ENCODE measurements around the gene MUC5B. TPM values are rescaled to one million over a fixed set of nuclear protein-coding genes. Genes with fewer than 3 reads are reported as not detected.

Gene MUC5B
- total and polyA plus RNA-seq, 5 donors from 2014 or later, result not detected

DNA sequence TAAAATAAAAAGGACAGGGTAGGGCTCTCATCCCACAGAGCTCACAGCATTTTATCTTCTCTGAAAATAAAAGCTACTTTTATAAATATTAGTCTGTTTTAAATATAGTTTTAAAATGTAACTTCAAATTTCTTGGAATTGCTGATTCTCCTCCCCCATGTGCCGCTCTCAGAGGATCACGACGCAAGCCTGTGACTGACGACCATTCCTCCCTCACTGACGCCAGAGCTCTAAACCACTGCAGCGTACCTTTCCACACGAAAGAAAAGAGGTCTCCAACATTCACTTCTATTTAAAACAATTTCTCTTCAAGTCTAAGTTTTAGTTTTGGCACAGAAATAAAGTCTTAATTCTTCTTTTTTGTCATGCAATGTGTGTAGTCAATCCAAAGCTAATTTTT is 77.3 kb downstream of the MUC5B start:
- H3K36me3 ChIP-seq (ENCODE audit: control insufficient read depth, insufficient read depth, low read length), result peaks cover 15% of the 10 kb centered on the region
- H3K4me1 ChIP-seq (ENCODE audit: control insufficient read depth, insufficient read depth, low read length, poor library complexity, severe bottlenecking), result no peaks in the 10 kb centered on the region
- no peak overlapping the region for H3K27ac Mint-ChIP-seq
- H3K36me3 Mint-ChIP-seq, result peaks cover 9% of the 10 kb centered on the region
- H3K4me3 Mint-ChIP-seq, result no peak overlapping the region
- ATAC-seq (ENCODE audit: low read depth in 2 of 2) (no peak), DNase-seq (no peak)
- H3K4me3 ChIP-seq (ENCODE audit: low read depth, low read length), result no peak overlapping the region
- peaks cover 0 to 1% (median 0%) of the 10 kb centered on the region in 7 donors for H3K9me3 Mint-ChIP-seq
- H3K9me3 ChIP-seq (ENCODE audit: control insufficient read depth in 2 of 2, low read length in 2 of 2), result no peaks in the 10 kb centered on the region
- peaks cover 7 to 37% (median 13%) of the 10 kb centered on the region in 4 donors for H3K4me1 Mint-ChIP-seq
- H3K27me3 ChIP-seq (ENCODE audit: control insufficient read depth, insufficient read depth, low read length), result no peaks in the 10 kb centered on the region
- H3K27ac ChIP-seq (ENCODE audit: insufficient read depth, low read length, poor library complexity, severe bottlenecking), result no peak overlapping the region
- H3K27me3 Mint-ChIP-seq, result no peaks in the 10 kb centered on the region

DNA sequence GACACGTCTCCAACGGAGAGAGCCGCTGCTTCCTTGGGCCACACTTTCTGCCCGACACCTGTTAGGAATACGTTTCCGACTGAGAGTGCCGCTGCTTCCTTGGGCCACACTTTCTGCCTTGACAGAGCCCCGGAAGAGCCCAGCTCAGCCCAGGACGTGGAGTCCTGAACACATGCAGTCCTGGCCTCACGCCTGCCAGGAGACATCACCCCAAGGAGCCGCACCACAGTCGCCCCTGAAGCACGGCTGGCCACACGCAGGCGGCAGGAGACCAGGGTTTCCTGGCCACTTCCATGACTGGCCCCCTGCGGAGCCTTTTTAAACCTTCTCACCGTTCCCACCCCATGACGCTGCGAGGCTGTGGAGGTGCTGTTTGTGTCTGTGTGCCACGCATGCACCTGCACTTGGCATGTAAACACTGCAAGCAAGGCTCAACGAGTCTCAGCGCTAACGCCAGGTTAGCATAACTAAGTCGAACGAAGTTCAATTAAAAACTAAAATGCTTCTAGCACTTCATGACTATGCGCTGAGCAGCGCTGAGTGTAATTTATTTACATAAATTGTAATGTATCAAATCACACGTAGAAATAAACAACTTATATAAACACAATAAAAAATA is 77.8 kb downstream of the MUC5B start:
- H3K4me1 Mint-ChIP-seq, result peaks cover 7 to 43% (median 14%) of the 10 kb centered on the region in 4 donors
- peaks cover 0 to 1% (median 0%) of the 10 kb centered on the region in 7 donors for H3K9me3 Mint-ChIP-seq
- Histone ChIP-seq H3K36me3 (ENCODE audit: control insufficient read depth, insufficient read depth, low read length) (peaks cover 11% of the 10 kb centered on the region), H3K9me3 (ENCODE audit: control insufficient read depth in 2 of 2, low read length in 2 of 2) (no peaks in the 10 kb centered on the region), H3K27ac (ENCODE audit: insufficient read depth, low read length, poor library complexity, severe bottlenecking) (no peak overlapping the region), H3K27me3 (ENCODE audit: control insufficient read depth, insufficient read depth, low read length) (no peaks in the 10 kb centered on the region), H3K4me3 (ENCODE audit: low read depth, low read length) (no peak overlapping the region), H3K4me1 (ENCODE audit: control insufficient read depth, insufficient read depth, low read length, poor library complexity, severe bottlenecking) (no peaks in the 10 kb centered on the region)
- H3K27ac Mint-ChIP-seq, result no peak overlapping the region
- ATAC-seq (ENCODE audit: low read depth in 2 of 2) (no peak), DNase-seq (no peak)
- H3K4me3 Mint-ChIP-seq, result no peak overlapping the region
- no peaks in the 10 kb centered on the region for H3K27me3 Mint-ChIP-seq
- H3K36me3 Mint-ChIP-seq, result peaks cover 9% of the 10 kb centered on the region

DNA sequence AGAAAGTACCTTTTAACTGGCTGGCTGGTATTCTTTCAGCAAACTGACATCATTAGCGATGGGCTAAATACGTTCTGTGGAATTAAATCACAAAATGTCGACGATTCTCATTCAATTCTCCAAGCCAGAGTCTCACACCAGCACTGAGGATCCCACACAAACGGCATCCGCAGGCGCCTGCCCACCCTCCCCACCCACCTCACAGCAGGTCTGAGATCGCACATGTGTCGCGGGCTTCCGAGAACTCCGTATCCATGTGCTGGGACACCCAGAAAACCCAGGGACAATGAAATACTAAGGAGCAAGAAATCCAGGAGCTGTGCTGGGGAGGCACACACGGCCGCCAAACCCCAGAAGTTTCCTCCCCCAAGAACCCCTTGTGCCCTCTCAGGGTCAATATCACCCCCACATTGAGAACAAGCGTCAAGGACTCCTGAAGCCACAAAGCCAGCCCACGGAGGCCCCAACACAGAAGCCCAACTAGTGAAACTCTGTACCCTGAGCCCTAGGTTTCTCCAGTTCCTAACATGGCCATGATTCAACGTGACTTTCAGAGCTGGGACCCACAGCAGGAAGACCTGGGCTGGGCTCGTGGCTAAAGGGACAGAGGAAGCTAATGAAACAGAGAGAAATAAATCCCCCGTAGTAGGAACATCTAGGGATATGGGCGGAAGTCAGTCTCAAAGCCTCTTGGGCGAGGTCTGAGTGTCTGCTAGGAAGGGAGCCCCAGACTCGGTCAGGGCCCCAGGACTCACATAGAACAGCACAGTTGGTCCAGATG is 78.5 kb downstream of the MUC5B start:
- no peak overlapping the region for H3K4me3 Mint-ChIP-seq
- no peaks in the 10 kb centered on the region for H3K27me3 ChIP-seq (ENCODE audit: control insufficient read depth, insufficient read depth, low read length)
- peaks cover 11% of the 10 kb centered on the region for H3K36me3 ChIP-seq (ENCODE audit: control insufficient read depth, insufficient read depth, low read length)
- H3K4me3 ChIP-seq (ENCODE audit: low read depth, low read length), result no peak overlapping the region
- H3K36me3 Mint-ChIP-seq, result peaks cover 9% of the 10 kb centered on the region
- peaks cover 0 to 1% (median 0%) of the 10 kb centered on the region in 7 donors for H3K9me3 Mint-ChIP-seq
- H3K4me1 ChIP-seq (ENCODE audit: control insufficient read depth, insufficient read depth, low read length, poor library complexity, severe bottlenecking), result no peaks in the 10 kb centered on the region
- no peak for ATAC-seq (ENCODE audit: low read depth in 2 of 2)
- DNase-seq, result peak in 1 of 3 donors; percentile 0
- H3K27ac ChIP-seq (ENCODE audit: insufficient read depth, low read length, poor library complexity, severe bottlenecking), result no peak overlapping the region
- H3K27me3 Mint-ChIP-seq, result no peaks in the 10 kb centered on the region
- peaks cover 11 to 50% (median 14%) of the 10 kb centered on the region in 4 donors for H3K4me1 Mint-ChIP-seq
- no peaks in the 10 kb centered on the region for H3K9me3 ChIP-seq (ENCODE audit: control insufficient read depth in 2 of 2, low read length in 2 of 2)
- H3K27ac Mint-ChIP-seq, result peak overlapping the region in 1 of 3 donors; percentile 60

DNA sequence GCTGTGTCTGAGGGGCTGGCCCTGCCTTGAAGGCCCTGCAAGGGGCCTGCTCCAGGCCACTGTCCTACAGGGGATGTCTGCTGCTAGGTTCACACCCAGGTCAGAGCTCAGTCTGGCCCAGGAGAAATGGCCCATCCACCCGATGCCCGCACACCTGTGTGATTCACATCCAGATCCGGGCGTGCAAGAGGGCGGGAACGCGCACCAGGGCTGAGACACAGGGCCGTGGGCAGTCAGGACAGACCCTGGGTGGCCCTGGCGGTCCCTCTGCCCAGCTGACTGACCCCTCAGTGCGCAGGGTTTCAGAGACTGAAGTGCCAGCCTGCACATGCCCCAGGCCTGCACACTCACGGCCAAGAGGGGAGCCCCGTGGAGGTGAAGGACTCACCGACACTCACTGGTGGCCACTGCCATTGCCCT is 79.2 kb downstream of the MUC5B start:
- Histone ChIP-seq H3K4me3 (ENCODE audit: low read depth, low read length) (no peak overlapping the region), H3K27me3 (ENCODE audit: control insufficient read depth, insufficient read depth, low read length) (no peaks in the 10 kb centered on the region), H3K36me3 (ENCODE audit: control insufficient read depth, insufficient read depth, low read length) (peaks cover 11% of the 10 kb centered on the region), H3K4me1 (ENCODE audit: control insufficient read depth, insufficient read depth, low read length, poor library complexity, severe bottlenecking) (peaks cover 3% of the 10 kb centered on the region), H3K9me3 (ENCODE audit: control insufficient read depth in 2 of 2, low read length in 2 of 2) (no peaks in the 10 kb centered on the region), H3K27ac (ENCODE audit: insufficient read depth, low read length, poor library complexity, severe bottlenecking) (no peak overlapping the region)
- H3K9me3 Mint-ChIP-seq, result peaks cover 0 to 1% (median 0%) of the 10 kb centered on the region in 7 donors
- H3K36me3 Mint-ChIP-seq, result peaks cover 9% of the 10 kb centered on the region
- peaks cover 12 to 56% (median 17%) of the 10 kb centered on the region in 4 donors for H3K4me1 Mint-ChIP-seq
- no peak for ATAC-seq (ENCODE audit: low read depth in 2 of 2)
- H3K27me3 Mint-ChIP-seq, result no peaks in the 10 kb centered on the region
- no peak overlapping the region for H3K27ac Mint-ChIP-seq
- H3K4me3 Mint-ChIP-seq, result no peak overlapping the region
- DNase-seq, result no peak

DNA sequence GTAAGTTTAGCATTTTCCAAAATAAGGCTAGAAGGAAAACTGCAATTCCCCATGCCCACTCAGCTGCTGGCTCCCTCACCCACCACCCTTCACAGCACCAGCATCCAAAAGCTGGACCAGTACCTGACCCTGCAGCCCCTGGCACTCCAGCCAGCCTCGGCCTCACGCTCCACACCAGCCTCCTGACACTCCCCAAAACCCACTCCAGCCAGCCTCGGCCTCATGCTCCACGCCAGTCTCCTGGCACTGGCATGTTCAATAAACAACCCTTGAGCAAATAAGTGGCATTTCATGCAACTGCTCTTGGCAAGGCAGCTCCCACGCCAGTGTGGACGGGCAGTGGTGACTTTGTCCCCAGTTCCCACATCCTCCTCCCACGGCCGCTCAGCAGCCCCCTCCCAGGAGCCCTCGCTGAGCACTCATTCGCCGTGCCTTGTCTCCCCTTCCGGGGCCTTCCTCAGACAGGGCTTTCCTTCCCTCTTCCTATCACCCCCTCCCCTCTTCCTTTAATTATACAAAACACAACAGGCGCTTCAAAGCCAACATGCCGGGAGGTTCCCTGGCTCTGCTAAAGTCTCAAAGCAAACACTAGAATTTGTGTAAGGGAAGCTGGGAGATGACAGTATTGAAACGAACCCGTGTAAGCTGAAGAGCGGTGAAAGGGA is 79.7 kb downstream of the MUC5B start:
- DNase-seq (no peak), ATAC-seq (ENCODE audit: low read depth in 2 of 2) (no peak)
- H3K27me3 Mint-ChIP-seq, result no peaks in the 10 kb centered on the region
- peak overlapping the region in 1 of 4 donors; percentile 51 for H3K4me3 Mint-ChIP-seq
- Histone ChIP-seq H3K27ac (ENCODE audit: insufficient read depth, low read length, poor library complexity, severe bottlenecking) (no peak overlapping the region), H3K4me3 (ENCODE audit: low read depth, low read length) (no peak overlapping the region), H3K36me3 (ENCODE audit: control insufficient read depth, insufficient read depth, low read length) (peaks cover 11% of the 10 kb centered on the region), H3K9me3 (ENCODE audit: control insufficient read depth in 2 of 2, low read length in 2 of 2) (no peaks in the 10 kb centered on the region), H3K4me1 (ENCODE audit: control insufficient read depth, insufficient read depth, low read length, poor library complexity, severe bottlenecking) (peaks cover 8% of the 10 kb centered on the region), H3K27me3 (ENCODE audit: control insufficient read depth, insufficient read depth, low read length) (no peaks in the 10 kb centered on the region)
- peaks cover 9% of the 10 kb centered on the region for H3K36me3 Mint-ChIP-seq
- H3K4me1 Mint-ChIP-seq, result peaks cover 12 to 61% (median 22%) of the 10 kb centered on the region in 4 donors
- H3K27ac Mint-ChIP-seq, result no peak overlapping the region
- H3K9me3 Mint-ChIP-seq, result peaks cover 0 to 1% (median 0%) of the 10 kb centered on the region in 7 donors

DNA sequence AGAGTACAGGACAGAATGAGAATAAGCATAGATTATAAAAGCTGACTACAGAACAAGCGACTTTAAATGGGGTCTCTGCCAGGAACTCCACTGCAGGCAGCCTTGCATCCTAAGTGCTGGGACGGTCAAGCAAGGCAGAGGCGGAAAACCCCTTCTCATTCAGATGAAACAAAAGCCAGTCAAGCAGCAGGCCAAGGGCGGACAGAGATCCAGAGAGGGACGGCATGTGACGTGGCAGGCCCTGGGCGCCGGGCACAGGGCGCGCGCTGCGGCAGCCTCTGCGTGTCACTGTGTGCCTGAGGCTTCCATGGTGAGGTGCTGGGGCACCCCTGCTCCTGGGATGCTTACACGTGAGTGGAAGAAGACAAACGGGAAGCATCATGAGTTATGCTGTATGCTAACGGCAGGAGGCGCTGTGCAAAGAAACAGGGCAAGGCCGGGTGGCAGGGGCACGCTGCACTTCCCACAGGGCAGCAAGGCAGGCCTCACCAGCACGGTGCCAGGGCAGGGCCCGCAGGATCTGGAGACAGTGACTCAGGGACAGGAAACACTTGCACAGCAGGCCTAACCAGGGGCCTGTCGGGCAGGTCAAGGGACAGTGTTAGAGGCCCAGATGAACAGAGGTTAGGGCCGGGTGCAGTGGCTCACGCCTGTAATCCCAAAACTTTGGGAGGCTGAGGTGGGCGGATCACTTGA is 80.4 kb downstream of the MUC5B start:
- Histone ChIP-seq H3K9me3 (ENCODE audit: control insufficient read depth in 2 of 2, low read length in 2 of 2) (no peaks in the 10 kb centered on the region), H3K27ac (ENCODE audit: insufficient read depth, low read length, poor library complexity, severe bottlenecking) (no peak overlapping the region), H3K36me3 (ENCODE audit: control insufficient read depth, insufficient read depth, low read length) (peaks cover 5% of the 10 kb centered on the region), H3K4me3 (ENCODE audit: low read depth, low read length) (no peak overlapping the region), H3K4me1 (ENCODE audit: control insufficient read depth, insufficient read depth, low read length, poor library complexity, severe bottlenecking) (peaks cover 15% of the 10 kb centered on the region), H3K27me3 (ENCODE audit: control insufficient read depth, insufficient read depth, low read length) (no peaks in the 10 kb centered on the region)
- Mint-ChIP-seq H3K36me3 (peaks cover 9% of the 10 kb centered on the region), H3K4me3 (peak overlapping the region in 1 of 4 donors; percentile 32), H3K4me1 (peaks cover 12 to 68% (median 25%) of the 10 kb centered on the region in 4 donors), H3K27me3 (no peaks in the 10 kb centered on the region), H3K27ac (no peak overlapping the region), H3K9me3 (peaks cover 0 to 1% (median 0%) of the 10 kb centered on the region in 7 donors)
- no peak for ATAC-seq (ENCODE audit: low read depth in 2 of 2)
- DNase-seq, result no peak

DNA sequence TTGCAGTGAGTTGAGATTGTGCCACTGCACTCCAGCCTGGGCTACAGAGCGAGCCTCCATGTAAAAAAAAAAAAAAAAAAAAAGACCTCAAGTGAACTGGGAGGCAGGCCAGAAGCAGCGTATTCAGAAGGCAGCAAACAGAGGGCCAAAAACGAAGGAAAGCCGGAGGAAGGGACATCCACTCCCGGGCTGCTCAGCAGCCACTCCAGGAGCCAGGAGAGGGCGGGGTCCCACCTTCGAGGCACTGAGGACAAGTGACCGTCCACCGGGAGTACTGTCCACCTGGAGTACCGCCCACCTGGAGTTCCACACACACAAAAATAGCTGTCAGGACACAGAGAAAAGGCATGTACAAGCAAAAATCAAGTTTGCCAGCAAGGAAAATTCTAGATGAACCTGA is 81.1 kb downstream of the MUC5B start:
- peaks cover 5% of the 10 kb centered on the region for H3K36me3 ChIP-seq (ENCODE audit: control insufficient read depth, insufficient read depth, low read length)
- H3K4me3 ChIP-seq (ENCODE audit: low read depth, low read length), result no peak overlapping the region
- DNase-seq, result no peak
- H3K9me3 Mint-ChIP-seq, result peaks cover 0 to 1% (median 0%) of the 10 kb centered on the region in 7 donors
- no peak for ATAC-seq (ENCODE audit: low read depth in 2 of 2)
- peaks cover 9% of the 10 kb centered on the region for H3K36me3 Mint-ChIP-seq
- H3K4me3 Mint-ChIP-seq, result peak overlapping the region in 1 of 4 donors; percentile 48
- no peaks in the 10 kb centered on the region for H3K27me3 Mint-ChIP-seq
- no peak overlapping the region for H3K27ac Mint-ChIP-seq
- H3K9me3 ChIP-seq (ENCODE audit: control insufficient read depth in 2 of 2, low read length in 2 of 2), result no peaks in the 10 kb centered on the region
- H3K27me3 ChIP-seq (ENCODE audit: control insufficient read depth, insufficient read depth, low read length), result no peaks in the 10 kb centered on the region
- peaks cover 12 to 66% (median 25%) of the 10 kb centered on the region in 4 donors for H3K4me1 Mint-ChIP-seq
- peaks cover 20% of the 10 kb centered on the region for H3K4me1 ChIP-seq (ENCODE audit: control insufficient read depth, insufficient read depth, low read length, poor library complexity, severe bottlenecking)
- H3K27ac ChIP-seq (ENCODE audit: insufficient read depth, low read length, poor library complexity, severe bottlenecking), result no peak overlapping the region
